OCI-LY3 (cell line): ENCODE measurements around the gene B3GLCT.

Experiments
- H2AFZ ChIP-seq: fragments of 200-600, 300-600 bp; shearing (Covaris generic); 2 replicates; pipeline ENCODE4 v1.6.0; 2014; ENCODE audit warnings: antibody characterized with exemption, low read depth, low read length
- H3K27ac ChIP-seq: fragments of 200-600, 300-600 bp; sonication (generic); 2 replicates; pipeline ENCODE4 v1.5.1; 2014; ENCODE audit warnings: mild to moderate bottlenecking, low read length, moderate library complexity, mixed read lengths
- H3K27me3 ChIP-seq: fragments of 200-600, 300-600 bp; sonication (generic); 2 replicates; pipeline ENCODE4 v1.6.1; 2014; ENCODE audit warnings: low read depth, low read length, mixed read lengths
- H3K36me3 ChIP-seq: fragments of 200-600, 300-600 bp; sonication (generic); replicated peaks from 2 replicates; pipeline ENCODE3; 2014; ENCODE audit warnings: low read depth, low read length, mixed read lengths
- H3K4me1 ChIP-seq: fragments of 300-600, 200-600 bp; sonication (generic); 2 replicates; pipeline ENCODE4 v1.6.1; 2014; ENCODE audit warnings: low read length, mixed read lengths
- H3K4me2 ChIP-seq: fragments of 200-600, 300-600 bp; sonication (generic); 2 replicates; pipeline ENCODE4 v1.6.1; 2014; ENCODE audit warnings: low read length, mixed read lengths
- H3K4me3 ChIP-seq: fragments of 300-600, 200-600 bp; sonication (generic); 2 replicates; pipeline ENCODE4 v1.5.1; 2014; ENCODE audit warnings: antibody characterized with exemption, mild to moderate bottlenecking, low read length, moderate library complexity
- H3K79me2 ChIP-seq: fragments of 300-600, 200-600 bp; shearing (Covaris generic); 2 replicates; pipeline ENCODE4 v1.6.1; 2014; ENCODE audit warnings: mild to moderate bottlenecking, low read length, mixed read lengths
- H3K9ac ChIP-seq: fragments of 300-600, 200-600 bp; shearing (Covaris generic); 2 replicates; pipeline ENCODE4 v1.6.0; 2014; ENCODE audit warnings: mild to moderate bottlenecking, low read length, moderate library complexity
- H3K9me3 ChIP-seq: fragments of 200-600, 300-600 bp; shearing (Covaris generic); 2 replicates; pipeline ENCODE4 v1.6.1; 2014; ENCODE audit warnings: low read length, mixed read lengths; ENCODE audit not compliant: insufficient read depth
- H4K20me1 ChIP-seq: fragments of 200-600, 300-600 bp; sonication (generic); 2 replicates; pipeline ENCODE4 v1.6.1; 2016; ENCODE audit warnings: low read length, mixed read lengths; ENCODE audit not compliant: insufficient read depth
- CTCF ChIP-seq: fragments of 200-600, 300-600 bp; sonication (generic); IDR thresholded peaks from 2 replicates; pipeline ENCODE4 v1.5.1; 2014; ENCODE audit warnings: antibody characterized with exemption, low read length, low read depth
- EZH2phosphoT487 ChIP-seq: fragments of 200-600 bp; shearing (Covaris generic); IDR thresholded peaks from 2 replicates; pipeline ENCODE4 v1.6.1; 2018; ENCODE audit warnings: antibody characterized with exemption, mixed run types, low read depth

The B3GLCT gene

GRCh38 chr13:31234729-31235128 lies 35.0 kb downstream of the B3GLCT start:
- H3K79me2 ChIP-seq = no peaks in the 10 kb centered on the region
- H2AFZ ChIP-seq = no peak overlapping the region
- H3K4me2 ChIP-seq = no peak overlapping the region
- H3K27ac ChIP-seq = no peak overlapping the region
- H3K9ac ChIP-seq = no peak overlapping the region
- peak; percentile 29 for TF ChIP-seq CTCF
- TF ChIP-seq EZH2phosphoT487 = no peak
- no peaks in the 10 kb centered on the region for H3K36me3 ChIP-seq
- H3K4me3 ChIP-seq = no peak overlapping the region
- H4K20me1 ChIP-seq = no peaks in the 10 kb centered on the region
- H3K4me1 ChIP-seq = no peaks in the 10 kb centered on the region
- H3K27me3 ChIP-seq = no peaks in the 10 kb centered on the region
- H3K9me3 ChIP-seq = no peaks in the 10 kb centered on the region

GRCh38 chr13:31236211-31236786 lies 36.5 kb downstream of the B3GLCT start:
- Histone ChIP-seq H3K36me3 (no peaks in the 10 kb centered on the region), H3K79me2 (no peaks in the 10 kb centered on the region), H3K4me3 (no peak overlapping the region), H2AFZ (no peak overlapping the region), H3K27ac (no peak overlapping the region), H3K4me1 (no peaks in the 10 kb centered on the region), H3K27me3 (no peaks in the 10 kb centered on the region), H3K9ac (no peak overlapping the region), H3K9me3 (no peaks in the 10 kb centered on the region), H4K20me1 (no peaks in the 10 kb centered on the region), H3K4me2 (no peak overlapping the region)
- TF ChIP-seq CTCF (peak; percentile 97), EZH2phosphoT487 (no peak)

- no peaks in the 10 kb centered on the region for H4K20me1 ChIP-seq
- H3K4me3 ChIP-seq = no peak overlapping the region
- no peaks in the 10 kb centered on the region for H3K9me3 ChIP-seq
- H3K27me3 ChIP-seq = no peaks in the 10 kb centered on the region
- no peaks in the 10 kb centered on the region for H3K36me3 ChIP-seq
- no peak for TF ChIP-seq CTCF
- TF ChIP-seq EZH2phosphoT487 = no peak
- H3K79me2 ChIP-seq = no peaks in the 10 kb centered on the region
- H3K4me2 ChIP-seq = no peak overlapping the region
- H3K9ac ChIP-seq = no peak overlapping the region
- no peak overlapping the region for H3K27ac ChIP-seq
- no peaks in the 10 kb centered on the region for H3K4me1 ChIP-seq
- H2AFZ ChIP-seq = no peak overlapping the region
Observed at GRCh38 chr13:31240921-31241320, 41.1 kb downstream of the B3GLCT start.

GRCh38 chr13:31242367-31242766 lies 42.6 kb downstream of the B3GLCT start:
- Histone ChIP-seq H3K27ac (no peak overlapping the region), H4K20me1 (no peaks in the 10 kb centered on the region), H3K4me2 (no peak overlapping the region), H3K36me3 (no peaks in the 10 kb centered on the region), H3K79me2 (no peaks in the 10 kb centered on the region), H3K27me3 (no peaks in the 10 kb centered on the region), H3K4me3 (no peak overlapping the region), H3K9ac (no peak overlapping the region), H2AFZ (no peak overlapping the region), H3K4me1 (no peaks in the 10 kb centered on the region), H3K9me3 (no peaks in the 10 kb centered on the region)
- TF ChIP-seq CTCF = no peak
